ENCODE results near the gene PHAF1.

DNA sequence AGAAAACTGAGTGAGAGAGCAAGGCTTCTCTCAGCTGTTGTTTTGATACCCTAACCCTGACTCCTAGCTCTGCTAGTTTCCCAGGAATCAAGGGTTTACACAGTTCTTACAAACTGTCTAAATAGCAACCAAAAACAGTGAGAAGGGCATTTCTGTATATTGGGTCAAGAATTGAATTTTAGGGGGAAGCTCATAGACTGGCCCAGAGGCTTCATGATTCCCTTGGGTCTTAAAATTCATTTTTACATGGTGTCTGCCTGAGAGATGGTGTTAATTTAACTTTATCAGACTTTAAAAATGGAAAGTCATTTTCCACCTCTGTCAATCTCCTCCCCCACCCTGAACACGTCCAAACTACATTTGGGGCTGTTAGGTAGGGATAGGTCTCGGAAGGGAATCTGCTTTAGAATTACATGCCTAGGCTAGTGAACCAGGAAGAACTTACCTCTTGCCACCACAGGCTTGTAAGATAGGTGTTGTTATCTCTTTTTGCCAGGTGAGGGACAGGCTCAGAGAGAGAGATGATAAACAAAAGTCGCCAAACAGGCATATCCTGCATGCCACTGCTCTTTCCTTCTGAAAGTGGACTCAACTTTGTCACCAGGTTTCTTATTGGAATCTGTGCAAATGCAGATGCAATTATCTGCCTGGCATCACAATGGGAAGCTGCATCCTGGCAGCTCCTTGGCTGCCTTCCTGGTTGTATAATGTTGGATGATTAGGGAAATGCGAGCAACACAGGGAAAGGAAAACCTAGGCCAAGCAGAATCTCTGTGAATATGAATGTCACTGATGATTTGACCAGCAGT lies 3.1 kb downstream of the PHAF1 start:
- TF ChIP-seq, protein P1, sequence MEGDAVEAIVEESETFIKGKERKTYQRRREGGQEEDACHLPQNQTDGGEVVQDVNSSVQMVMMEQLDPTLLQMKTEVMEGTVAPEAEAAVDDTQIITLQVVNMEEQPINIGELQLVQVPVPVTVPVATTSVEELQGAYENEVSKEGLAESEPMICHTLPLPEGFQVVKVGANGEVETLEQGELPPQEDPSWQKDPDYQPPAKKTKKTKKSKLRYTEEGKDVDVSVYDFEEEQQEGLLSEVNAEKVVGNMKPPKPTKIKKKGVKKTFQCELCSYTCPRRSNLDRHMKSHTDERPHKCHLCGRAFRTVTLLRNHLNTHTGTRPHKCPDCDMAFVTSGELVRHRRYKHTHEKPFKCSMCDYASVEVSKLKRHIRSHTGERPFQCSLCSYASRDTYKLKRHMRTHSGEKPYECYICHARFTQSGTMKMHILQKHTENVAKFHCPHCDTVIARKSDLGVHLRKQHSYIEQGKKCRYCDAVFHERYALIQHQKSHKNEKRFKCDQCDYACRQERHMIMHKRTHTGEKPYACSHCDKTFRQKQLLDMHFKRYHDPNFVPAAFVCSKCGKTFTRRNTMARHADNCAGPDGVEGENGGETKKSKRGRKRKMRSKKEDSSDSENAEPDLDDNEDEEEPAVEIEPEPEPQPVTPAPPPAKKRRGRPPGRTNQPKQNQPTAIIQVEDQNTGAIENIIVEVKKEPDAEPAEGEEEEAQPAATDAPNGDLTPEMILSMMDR (IDR thresholded peaks at IDR 0.05 in 8 of 11, conservative IDR thresholded peaks at IDR 0.05 in 3 of 11) = no peak
- TF ChIP-seq POLR2A (IDR thresholded peaks at IDR 0.05) = no peak
